ENCODE measurements around the gene MVB12A.

DNA sequence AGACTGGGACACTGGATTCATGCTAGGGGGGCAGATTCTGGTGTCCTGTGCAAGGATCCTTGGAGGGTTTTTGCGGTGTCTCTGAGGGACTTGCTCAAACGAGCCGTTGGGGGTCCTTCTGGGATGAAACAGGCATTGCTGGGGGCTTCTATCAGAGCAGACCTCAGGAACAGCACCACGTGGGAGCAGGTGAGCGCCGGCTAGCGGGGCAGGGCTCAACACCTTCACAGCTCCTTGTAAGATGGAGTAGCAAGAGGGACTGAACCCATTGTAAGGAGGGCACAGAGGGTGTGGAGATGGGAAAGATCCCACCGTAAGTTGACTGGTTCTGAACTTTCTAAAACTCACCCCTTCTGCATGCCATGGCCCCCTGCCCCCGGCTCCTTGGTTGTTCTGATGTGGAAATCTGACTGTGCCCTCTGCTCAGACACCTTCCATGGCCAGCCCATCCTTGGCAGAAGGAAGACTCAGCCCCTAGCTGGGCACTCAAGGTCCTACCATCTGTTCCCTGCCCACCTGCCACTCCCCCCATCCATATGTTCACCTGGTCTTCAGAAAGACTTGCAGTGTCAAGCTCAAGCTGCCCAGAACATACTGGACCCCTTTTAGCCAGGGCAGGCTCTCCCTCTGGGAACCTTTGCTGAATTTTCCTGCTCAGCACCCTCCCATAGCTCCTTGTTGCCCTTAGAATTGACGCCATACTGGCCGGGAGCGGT, 51.7 kb downstream of the MVB12A start:
- TF ChIP-seq, protein P1, sequence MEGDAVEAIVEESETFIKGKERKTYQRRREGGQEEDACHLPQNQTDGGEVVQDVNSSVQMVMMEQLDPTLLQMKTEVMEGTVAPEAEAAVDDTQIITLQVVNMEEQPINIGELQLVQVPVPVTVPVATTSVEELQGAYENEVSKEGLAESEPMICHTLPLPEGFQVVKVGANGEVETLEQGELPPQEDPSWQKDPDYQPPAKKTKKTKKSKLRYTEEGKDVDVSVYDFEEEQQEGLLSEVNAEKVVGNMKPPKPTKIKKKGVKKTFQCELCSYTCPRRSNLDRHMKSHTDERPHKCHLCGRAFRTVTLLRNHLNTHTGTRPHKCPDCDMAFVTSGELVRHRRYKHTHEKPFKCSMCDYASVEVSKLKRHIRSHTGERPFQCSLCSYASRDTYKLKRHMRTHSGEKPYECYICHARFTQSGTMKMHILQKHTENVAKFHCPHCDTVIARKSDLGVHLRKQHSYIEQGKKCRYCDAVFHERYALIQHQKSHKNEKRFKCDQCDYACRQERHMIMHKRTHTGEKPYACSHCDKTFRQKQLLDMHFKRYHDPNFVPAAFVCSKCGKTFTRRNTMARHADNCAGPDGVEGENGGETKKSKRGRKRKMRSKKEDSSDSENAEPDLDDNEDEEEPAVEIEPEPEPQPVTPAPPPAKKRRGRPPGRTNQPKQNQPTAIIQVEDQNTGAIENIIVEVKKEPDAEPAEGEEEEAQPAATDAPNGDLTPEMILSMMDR (IDR thresholded peaks at IDR 0.05), result no peak
- no peak for TF ChIP-seq POLR2AphosphoS5 (IDR thresholded peaks at IDR 0.05)
- no peak for TF ChIP-seq POLR2A (IDR thresholded peaks at IDR 0.05; ENCODE audit: low read depth)

Measured in esophagus muscularis mucosa (tissue), 3 donors.